GM19324 (cell line): ENCODE results near the gene SIX1.

Source experiments
- ATAC-seq: cut with Tn5 transposase; IDR thresholded peaks from one replicate; pipeline ENCODE4 v1.9.1; 2021; ENCODE audit warnings: mild to moderate bottlenecking, moderate library complexity; ENCODE audit not compliant: unreplicated experiment, low FRiP score

SIX1 gene

GRCh38 chr14:60648934-60649874 is at the start of gene SIX1:
TSS of gene SIX1 (minus strand) at chr14:60649477. CDS start at chr14:60649189, 288 bp downstream.
- peak; percentile 36 for ATAC-seq

DNA sequence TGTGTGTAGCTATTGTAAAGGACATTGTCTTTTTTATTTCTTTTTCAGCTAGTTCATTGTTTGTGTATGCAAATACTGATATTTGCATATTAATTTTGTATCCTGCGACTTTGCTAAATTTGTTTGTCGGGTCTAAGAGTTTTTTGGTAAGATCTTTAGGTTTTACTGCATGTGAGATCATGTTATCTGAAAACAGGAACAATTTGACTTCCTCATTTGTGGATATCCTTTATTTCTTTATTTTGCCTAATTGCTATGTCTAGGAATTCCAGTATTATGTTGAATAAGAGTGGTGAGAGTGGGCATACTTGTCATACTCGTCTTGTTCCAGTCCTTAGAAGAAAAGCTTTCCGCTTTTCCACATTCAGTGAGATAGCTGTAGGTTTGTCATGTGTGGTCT is 46.0 kb upstream of the SIX1 start:
- ATAC-seq: no peak

DNA sequence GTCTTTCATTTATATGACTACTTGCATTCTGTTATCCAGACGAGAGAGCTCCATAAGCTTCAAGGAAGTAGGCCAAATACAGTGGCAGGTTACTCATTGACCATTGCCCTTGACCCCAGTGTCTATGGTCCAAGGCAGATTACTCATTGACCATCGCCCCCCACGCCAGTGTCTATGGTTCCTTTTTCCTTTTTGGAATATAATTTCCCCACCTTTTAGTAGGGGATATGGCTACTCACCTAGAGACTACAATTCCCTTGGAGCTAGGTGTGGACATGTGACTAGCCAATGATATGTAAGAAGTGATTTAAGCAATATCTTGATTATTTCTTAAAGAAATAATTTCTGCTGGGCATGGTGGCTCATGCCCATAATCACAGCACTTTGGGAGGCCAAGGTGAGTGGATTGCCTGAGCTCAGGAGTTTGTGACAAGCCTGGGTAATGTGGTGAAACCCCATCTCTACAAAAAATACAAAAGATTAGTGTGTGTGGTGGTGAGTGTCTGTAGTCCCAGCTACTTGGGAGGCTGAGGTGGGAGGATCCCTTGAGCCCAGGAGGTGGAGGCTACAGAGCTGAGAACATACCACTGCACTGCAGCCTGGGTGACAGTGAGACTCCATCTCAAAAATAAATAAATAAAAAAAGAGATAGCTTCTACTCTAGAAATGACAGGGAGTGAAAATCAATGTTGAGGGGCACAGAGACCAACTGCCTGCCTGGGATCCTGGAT is 42.3 kb upstream of the SIX1 start:
- no peak for ATAC-seq

DNA sequence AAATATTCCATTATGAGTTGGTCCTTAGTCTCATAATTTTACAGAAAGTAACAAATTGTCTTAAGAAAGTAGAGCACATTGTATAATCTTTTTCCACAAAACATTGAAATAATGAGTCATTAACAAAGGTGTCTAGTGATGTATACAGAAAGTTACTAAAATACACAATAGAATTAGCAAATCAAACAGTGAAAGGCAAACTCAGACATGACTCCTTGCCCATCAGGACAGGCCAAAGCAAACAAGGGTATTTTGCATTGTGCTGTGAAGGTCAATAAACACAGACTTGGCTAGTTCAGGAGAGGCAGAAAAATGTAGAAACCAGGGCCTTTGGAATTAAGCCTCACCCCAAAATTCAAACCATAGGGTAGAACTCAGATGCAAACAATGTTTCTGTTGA is 37.6 kb upstream of the SIX1 start:
- no peak for ATAC-seq

DNA sequence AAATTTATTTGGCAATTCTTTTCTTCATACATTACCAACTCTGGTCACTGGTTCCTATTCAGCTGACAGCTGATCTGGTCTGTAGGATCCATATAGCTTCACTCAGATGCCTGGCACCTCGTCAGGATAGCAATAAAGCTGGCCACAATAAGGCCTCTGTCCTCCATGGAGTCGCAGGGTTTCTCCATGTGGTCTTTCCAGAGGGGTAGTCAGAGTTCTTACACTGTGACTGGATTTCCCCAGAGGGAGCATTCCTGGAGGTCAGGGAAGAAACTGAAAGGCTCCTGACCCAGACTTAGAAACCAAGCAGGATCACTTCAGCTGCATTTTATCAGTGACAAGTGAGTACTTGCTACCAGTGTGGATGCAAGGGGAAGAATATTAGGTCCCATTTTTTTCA is 34.9 kb upstream of the SIX1 start:
- ATAC-seq: no peak

GRCh38 chr14:60681271-60681670 is 32.0 kb upstream of the SIX1 start:
- ATAC-seq: no peak

- ATAC-seq: no peak
Observed at GRCh38 chr14:60680511-60680910, 31.2 kb upstream of the SIX1 start.

DNA sequence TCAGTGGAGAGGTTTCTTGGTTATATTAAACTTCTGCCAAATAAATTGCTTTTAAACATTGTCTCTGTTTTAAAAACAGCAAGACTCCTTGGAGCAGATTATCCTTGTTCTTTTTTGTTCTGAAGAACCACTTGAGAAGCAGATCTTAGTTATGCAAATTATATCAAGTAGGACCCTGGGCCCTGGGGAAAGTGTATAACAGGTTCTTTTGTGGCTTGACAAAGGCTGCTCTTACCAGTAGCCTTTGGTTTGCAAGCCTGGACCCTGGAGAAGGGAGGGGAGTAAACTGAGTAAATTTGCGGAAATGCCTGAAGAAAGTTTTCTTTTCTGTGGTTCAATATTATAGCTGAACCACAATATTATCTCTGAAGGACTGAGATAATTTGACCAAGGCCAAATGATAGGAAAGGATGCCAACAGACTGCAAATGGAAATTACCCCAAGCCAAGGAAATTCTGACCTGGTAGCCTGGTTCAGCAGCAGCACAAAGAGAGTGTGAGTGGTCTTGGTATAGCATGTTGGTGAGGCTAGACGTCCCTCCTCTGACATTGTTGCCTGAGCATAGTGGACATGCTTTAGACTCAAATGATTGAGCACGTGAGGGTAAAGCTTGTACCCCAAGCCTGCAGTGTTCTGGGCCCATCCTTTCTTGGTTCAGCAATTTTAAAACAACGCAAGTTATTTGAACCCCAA is 30.4 kb upstream of the SIX1 start:
- ATAC-seq: no peak

DNA sequence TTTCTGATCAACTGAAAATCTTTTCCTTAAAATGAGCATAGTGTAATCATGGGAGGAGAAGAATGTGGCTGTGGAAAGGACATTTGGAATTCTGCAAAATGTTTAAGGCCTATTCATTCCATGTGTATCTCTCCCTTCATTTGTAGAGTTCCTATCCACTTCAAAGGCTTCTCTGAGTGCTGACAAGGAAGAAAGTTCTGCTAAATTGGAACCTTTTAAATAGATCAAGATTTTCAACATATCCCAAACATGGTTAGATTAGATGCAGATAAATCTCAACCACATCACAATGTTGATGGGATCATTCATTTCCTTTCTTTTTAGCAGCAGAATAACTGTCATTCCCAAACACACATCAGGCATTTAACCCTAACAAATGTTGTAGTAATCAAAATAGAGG is 28.4 kb upstream of the SIX1 start:
- ATAC-seq: no peak

DNA sequence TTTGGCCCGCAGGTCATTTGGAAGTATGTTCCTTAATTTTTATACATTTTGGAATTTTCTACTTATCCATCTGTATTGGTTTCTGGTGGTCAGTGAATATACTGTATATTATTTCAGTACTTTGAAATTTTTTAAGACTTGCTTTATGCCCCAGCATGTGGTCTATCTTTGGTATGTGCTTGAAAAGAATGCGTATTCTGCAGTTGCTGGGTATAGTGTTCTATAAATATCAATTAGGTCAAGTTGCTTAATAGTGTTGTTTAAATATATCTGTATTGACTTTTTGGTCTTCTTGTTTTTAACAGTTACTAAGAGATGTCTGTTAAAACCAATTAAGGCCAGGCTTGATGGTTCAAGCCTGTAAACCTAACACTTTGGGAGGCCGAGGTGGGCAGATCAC is 21.7 kb upstream of the SIX1 start:
- no peak for ATAC-seq

DNA sequence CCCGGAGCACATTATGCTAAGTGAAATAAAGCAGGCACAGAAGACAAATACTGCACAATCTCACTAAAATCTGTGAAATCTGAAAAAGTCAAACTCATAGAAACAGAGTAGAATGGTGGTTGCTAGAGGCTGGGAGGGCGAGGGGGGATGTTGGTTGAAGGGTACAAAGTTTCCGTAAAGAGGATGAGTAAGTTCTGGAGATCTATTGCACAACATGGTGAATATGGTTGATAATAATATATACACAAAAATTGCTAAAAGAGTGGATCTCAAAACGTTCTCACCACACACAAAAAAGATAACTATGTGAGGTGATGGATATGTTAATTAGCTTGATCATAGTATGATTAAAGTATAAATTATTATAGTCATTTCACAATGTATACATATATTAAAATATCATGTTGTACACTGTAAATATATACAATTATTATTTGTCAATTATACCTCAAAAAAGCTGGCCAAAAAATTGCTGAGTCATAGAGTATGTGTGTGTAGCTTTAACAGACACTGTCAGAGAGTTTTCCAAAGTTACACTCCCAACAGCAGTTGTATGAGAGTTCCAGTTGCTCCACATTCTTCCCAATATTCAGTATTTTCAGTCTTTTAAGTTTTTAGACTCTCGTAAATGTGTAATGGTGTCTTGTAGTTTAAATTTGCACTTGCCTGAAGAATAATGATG is 19.3 kb upstream of the SIX1 start:
- no peak for ATAC-seq

GRCh38 chr14:60665177-60665550 is 15.9 kb upstream of the SIX1 start:
- ATAC-seq: no peak

- no peak for ATAC-seq
Observed at GRCh38 chr14:60662982-60663381, 13.7 kb upstream of the SIX1 start.

GRCh38 chr14:60661721-60662120 is 12.4 kb upstream of the SIX1 start:
- ATAC-seq: no peak

DNA sequence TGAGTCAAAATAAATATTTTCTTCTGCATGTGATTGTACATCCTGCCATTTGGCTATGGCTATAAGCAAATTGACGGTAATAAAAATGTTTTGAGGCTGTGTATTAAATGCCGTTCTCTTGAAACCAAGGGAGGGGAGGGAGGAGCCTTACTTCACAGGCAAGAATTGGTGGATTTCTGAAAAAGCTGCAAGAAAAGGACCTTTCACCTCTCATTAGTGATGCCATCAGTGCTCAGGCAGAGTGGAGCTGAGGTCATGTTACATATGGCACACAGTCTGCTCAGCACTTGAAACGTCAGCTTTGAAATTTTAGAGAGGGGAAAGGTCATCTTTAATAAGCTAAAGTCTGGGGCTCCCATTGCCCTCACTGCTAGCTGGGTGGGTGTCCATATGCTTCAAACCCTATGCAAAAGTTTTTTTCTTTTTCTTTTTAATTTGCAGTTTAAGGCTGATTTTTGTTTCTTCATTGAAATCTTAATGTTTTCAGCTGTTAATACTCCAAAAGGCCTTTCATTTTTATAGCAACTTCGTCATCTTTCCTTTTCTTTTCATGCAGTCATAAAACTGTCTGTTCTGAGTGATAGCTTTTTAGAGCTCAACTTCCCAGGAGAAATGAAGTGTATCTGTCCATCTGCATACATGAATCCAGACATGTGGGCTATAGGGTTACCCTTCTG is 9.8 kb upstream of the SIX1 start:
- ATAC-seq: no peak

DNA sequence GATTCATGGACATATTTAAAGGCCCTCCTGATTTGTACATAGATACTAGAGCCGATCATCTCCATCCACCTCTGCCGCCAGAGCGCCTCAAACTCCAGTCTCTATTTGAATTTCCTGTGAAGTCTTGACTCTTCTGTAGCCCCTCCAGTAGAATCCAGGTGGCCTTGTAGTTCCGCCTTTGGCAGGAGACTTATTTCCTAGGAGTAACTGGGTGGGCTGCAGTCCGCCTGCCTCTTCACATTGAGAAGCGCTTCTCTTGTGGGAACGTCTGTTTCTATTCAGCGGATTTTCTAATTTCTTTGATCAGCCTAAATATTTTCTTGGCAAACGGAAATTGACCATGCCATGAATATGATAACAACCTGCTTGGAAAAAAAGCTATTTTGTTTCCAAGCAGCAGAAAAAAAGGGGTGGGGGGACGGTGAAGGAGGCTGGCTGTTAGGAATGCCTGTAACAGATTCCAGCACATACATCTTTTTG is 9.0 kb upstream of the SIX1 start:
- no peak for ATAC-seq

- no peak for ATAC-seq
Observed at GRCh38 chr14:60657456-60658210, 8.4 kb upstream of the SIX1 start.

DNA sequence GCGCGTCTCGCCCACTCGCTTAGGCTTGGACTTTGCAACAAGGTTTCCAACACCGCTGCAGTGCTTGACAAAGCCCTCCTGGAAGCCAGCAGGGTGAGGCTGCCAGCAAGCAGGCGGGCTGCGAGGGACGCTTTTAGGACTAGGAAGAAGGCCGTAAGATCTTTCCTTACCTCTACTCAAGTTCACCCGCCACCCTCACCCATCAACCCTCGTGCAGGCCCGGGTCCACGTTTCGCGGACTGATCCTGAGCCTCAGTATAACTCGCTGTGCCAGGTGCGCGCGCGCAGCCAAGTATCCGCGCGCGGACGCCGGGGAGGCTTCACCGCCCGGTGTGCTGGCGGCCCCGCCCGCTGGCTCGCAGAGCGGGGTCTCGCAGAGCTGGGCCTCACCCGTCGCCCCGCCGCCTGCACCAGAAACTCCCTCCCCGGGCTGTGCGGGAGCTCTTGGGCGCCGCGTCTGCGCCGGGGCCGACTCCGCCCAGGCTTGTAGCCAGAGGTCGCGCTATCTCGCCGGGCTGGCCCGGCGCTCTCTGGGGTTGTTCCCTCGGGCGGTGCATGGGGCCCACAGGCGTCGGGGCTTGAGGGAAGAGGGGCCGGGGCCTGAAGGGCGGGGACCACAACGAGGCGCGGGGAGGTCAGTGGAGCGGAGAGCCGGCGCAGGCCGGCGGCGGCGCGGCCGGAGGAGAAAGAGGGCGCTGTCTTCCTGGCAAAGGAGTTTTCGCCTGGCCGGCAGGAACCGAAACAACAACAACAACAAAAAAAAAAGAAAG is 7.6 kb upstream of the SIX1 start:
- peak; percentile 93 for ATAC-seq
